Left lung (tissue), 10 donors: ENCODE measurements around the gene A3GALT2. TPM values are rescaled to one million over a fixed set of nuclear protein-coding genes. Genes with fewer than 3 reads are reported as not detected.

Experiments
- ATAC-seq: fragments of 200-7000 bp; cut with Tn5 transposase; one replicate; pipeline ENCODE4 v1.9.1; 2020; ENCODE audit warnings: moderate library complexity
- DNase-seq, 4 donors: peaks; one replicate each; pipeline ENCODE4 v3.0.0-alpha.2; 2013 to 2020
- H3K27ac ChIP-seq, 2 donors: fragments of 200-600 bp; sonication (generic) in 1 of 2; one replicate each; pipeline versions ENCODE4 v1.5.0 to v1.8.0; 2020 to 2021
- H3K27me3 ChIP-seq, 2 donors: fragments of 200-600 bp; sonication (generic) in 1 of 2; one replicate each; pipeline versions ENCODE4 v1.5.0 to v1.8.0; 2020 to 2021
- H3K36me3 ChIP-seq, 2 donors: fragments of 200-600 bp; sonication (generic) in 1 of 2; one replicate each; pipeline versions ENCODE4 v1.5.0 to v1.8.0; 2020 to 2021
- H3K4me1 ChIP-seq, 2 donors: fragments of 200-600 bp; one replicate each; pipeline ENCODE4 v1.8.0; 2021
- H3K4me3 ChIP-seq, 2 donors: fragments of 200-600 bp; sonication (generic) in 1 of 2; one replicate each; pipeline versions ENCODE4 v1.5.0 to v1.8.0; 2020 to 2021; ENCODE audit warnings: mild to moderate bottlenecking in 1 of 2
- H3K9me3 ChIP-seq, 2 donors: fragments of 200-600 bp; sonication (generic) in 1 of 2; one replicate each; pipeline versions ENCODE4 v1.5.0 to v1.8.0; 2020 to 2021
- CTCF ChIP-seq, 2 donors: fragments of 200-600 bp; sonication (generic) in 1 of 2; IDR thresholded peaks; one replicate each; pipeline versions ENCODE4 v1.5.0 to v1.8.0; 2021; ENCODE audit warnings: antibody characterized with exemption in 2 of 2
- intact Hi-C, 2 donors: fragments of 100-400 bp; cut with DNase I; formaldehyde crosslinking; loops; one replicate each; pipeline versions ENCODE4 v1.11.2 to v1.14.2; 2022
- polyA plus RNA-seq, 6 donors: library from polyadenylated mRNA; unstranded; fragments of 120-200 nt; gene quantifications; one replicate each; pipeline ENCODE4 v1.2.1, GENCODE V29; 2013; ENCODE audit not compliant: insufficient read length in 6 of 6
- total RNA-seq, 2 donors: library from RNA; stranded (reverse); fragmentation: NEBNext Ultra II Directional; extraction: Animal tissue kit (Norgen Biotek cat#: 25700); gene quantifications; one replicate each; pipeline ENCODE4 v1.2.1, GENCODE V29; 2021
- donor health status: DM: no; HTN: yes; CAD: no.
- donor health status: DM: no; HTN: no; CAD: no.

A3GALT2 gene
- total and polyA plus RNA-seq, 8 donors = 0.25 to 0.28 (median 0.25) TPM; not detected in 5

- H3K27me3 ChIP-seq = no peaks in the 10 kb centered on the region
- no peak overlapping the region for H3K4me3 ChIP-seq
- peaks cover 52 to 100% of the 10 kb centered on the region in 2 donors for H3K4me1 ChIP-seq
- no peak for TF ChIP-seq CTCF (IDR thresholded peaks at IDR 0.05)
- ATAC-seq (no peak), DNase-seq (no peak)
- intact Hi-C loops = no loop called here
- no peaks in the 10 kb centered on the region for H3K9me3 ChIP-seq
- peaks cover 0 to 48% of the 10 kb centered on the region in 2 donors for H3K36me3 ChIP-seq
- H3K27ac ChIP-seq = peak overlapping the region; percentile 22 to 97
Observed at GRCh38 chr1:33335020-33335419, 14.1 kb upstream of the A3GALT2 start.

- no peak for TF ChIP-seq CTCF (IDR thresholded peaks at IDR 0.05)
- peak; percentile 8 for ATAC-seq
- Histone ChIP-seq H3K36me3 (peaks cover 0 to 57% of the 10 kb centered on the region in 2 donors), H3K27me3 (no peaks in the 10 kb centered on the region), H3K27ac (peak overlapping the region; percentile 22 to 97), H3K4me1 (peaks cover 43 to 100% of the 10 kb centered on the region in 2 donors), H3K9me3 (no peaks in the 10 kb centered on the region), H3K4me3 (peak overlapping the region in 1 of 2 donors; percentile 3)
- intact Hi-C loops = no loop called here
- DNase-seq = no peak
Observed at GRCh38 chr1:33334081-33334552, 13.2 kb upstream of the A3GALT2 start.

- peak; percentile 72 for ATAC-seq
- intact Hi-C loops = no loop called here
- Histone ChIP-seq H3K4me3 (no peak overlapping the region), H3K27me3 (no peaks in the 10 kb centered on the region), H3K4me1 (peaks cover 40 to 100% of the 10 kb centered on the region in 2 donors), H3K36me3 (peaks cover 0 to 69% of the 10 kb centered on the region in 2 donors), H3K27ac (peak overlapping the region in 1 of 2 donors; percentile 97), H3K9me3 (no peaks in the 10 kb centered on the region)
- DNase-seq = peak in 1 of 4 donors; percentile 58
- TF ChIP-seq CTCF (IDR thresholded peaks at IDR 0.05) = no peak
Observed at GRCh38 chr1:33332881-33333280, 12.0 kb upstream of the A3GALT2 start.

DNA sequence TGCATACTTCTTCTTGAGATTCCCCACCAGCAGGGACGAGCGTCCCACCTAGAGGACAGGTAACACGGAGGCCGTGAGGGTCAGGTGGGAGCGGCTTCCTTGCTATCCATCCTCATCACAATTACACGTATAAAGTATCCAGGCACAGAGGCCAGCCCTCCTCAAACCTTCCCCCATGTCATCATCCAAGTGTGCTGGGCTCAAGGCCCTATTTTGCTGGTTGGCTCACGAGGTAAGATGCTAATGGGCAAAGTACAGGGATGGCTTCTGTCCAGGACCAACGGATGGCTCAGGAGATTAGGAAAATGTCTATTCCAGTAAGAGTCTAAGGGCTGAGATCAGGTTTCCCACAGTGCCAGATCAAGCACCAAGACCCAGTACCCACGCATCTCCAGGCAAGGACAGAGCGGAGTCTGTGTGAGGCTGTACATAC, 11.5 kb upstream of the A3GALT2 start:
- ATAC-seq = no peak
- TF ChIP-seq CTCF (IDR thresholded peaks at IDR 0.05) = no peak
- DNase-seq = no peak
- Histone ChIP-seq H3K9me3 (no peaks in the 10 kb centered on the region), H3K36me3 (peaks cover 0 to 74% of the 10 kb centered on the region in 2 donors), H3K27me3 (no peaks in the 10 kb centered on the region), H3K4me3 (no peak overlapping the region), H3K4me1 (peaks cover 43 to 100% of the 10 kb centered on the region in 2 donors), H3K27ac (peak overlapping the region in 1 of 2 donors; percentile 97)
- intact Hi-C loops = no loop called here

DNA sequence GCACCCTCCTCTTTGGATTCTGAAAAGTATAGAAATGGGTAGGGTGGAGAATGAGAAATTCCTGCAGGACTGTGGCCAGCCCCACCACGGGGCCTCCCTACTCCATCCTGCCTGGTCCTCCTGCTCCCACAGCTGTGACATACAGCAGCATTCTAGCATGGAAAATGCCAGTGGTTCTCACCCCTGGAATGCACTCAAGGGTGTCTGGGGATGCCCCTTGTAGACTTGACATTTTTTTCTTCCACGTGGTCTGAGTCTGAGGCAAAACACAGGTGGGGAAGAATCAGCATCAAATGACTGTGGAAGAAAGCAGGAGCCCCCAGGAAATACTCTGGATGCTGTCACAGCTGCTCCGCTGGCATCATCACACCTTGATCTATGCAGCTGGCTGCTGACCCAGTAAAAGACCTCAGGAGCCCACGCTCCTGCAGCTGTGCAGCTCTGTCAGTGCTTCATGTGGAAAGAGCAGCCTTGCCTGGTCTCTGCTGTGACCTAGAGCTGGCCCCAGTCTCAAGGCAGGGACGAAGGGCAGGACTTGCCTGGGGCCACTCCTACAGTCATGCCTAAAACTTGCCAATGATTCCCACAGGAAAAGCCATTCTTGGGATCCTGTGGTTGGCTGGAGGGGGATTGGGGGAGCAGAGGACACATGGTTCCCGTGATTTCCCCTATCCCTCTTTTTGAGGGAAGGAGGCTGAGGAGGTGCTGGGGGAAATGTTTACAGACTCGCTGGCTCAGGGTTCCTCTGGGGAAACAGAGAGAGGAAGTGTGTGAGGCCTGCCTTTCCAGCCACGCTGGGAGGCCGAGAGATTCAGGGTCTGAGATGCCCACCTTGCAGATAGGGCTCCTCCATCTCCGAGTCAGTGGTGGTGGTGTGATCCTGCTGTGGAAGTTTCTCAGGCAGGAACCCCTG, 10.8 kb upstream of the A3GALT2 start:
- DNase-seq (no peak), ATAC-seq (no peak)
- Histone ChIP-seq H3K36me3 (peaks cover 0 to 81% of the 10 kb centered on the region in 2 donors), H3K4me3 (no peak overlapping the region), H3K4me1 (peaks cover 46 to 100% of the 10 kb centered on the region in 2 donors), H3K27ac (peak overlapping the region in 1 of 2 donors; percentile 97), H3K9me3 (no peaks in the 10 kb centered on the region), H3K27me3 (no peaks in the 10 kb centered on the region)
- no peak for TF ChIP-seq CTCF (IDR thresholded peaks at IDR 0.05)
- intact Hi-C loops = no loop called here
